Neural progenitor cell (in vitro differentiated cells): ENCODE measurements around the gene MED27. TPM values are rescaled to one million over a fixed set of nuclear protein-coding genes. Genes with fewer than 3 reads are reported as not detected.

ENCODE experiments used
- DNase-seq: peaks from one replicate; pipeline ENCODE4 v3.0.0-alpha.2; 2016; ENCODE audit warnings: low spot score
- H2AFZ ChIP-seq: fragments of 200-600 bp; sonication (generic); replicated peaks from 2 replicates; pipeline ENCODE4 v1.6.1; 2016; ENCODE audit warnings: antibody characterized with exemption
- H3F3A ChIP-seq: fragments of 200-600 bp; sonication (generic); 2 replicates; pipeline ENCODE4 v1.6.1; 2016; ENCODE audit warnings: antibody characterized with exemption, low read depth
- H3K27ac ChIP-seq: fragments of 200-600 bp; sonication (generic); 2 replicates; pipeline ENCODE4 v1.5.1; 2016; ENCODE audit warnings: mild to moderate bottlenecking
- H3K27me3 ChIP-seq: fragments of 200-600 bp; sonication (generic); 2 replicates; pipeline ENCODE4 v1.6.1; 2016; ENCODE audit warnings: mild to moderate bottlenecking, moderate library complexity
- H3K36me3 ChIP-seq: fragments of 200-600 bp; sonication (generic); 2 replicates; pipeline ENCODE4 v1.5.1; 2016
- H3K4me1 ChIP-seq: fragments of 200-600 bp; sonication (generic); 2 replicates; pipeline ENCODE4 v1.6.1; 2016; ENCODE audit warnings: mixed run types
- H3K4me2 ChIP-seq: fragments of 200-600 bp; sonication (generic); 2 replicates; pipeline ENCODE4 v1.6.1; 2016
- H3K4me3 ChIP-seq: fragments of 200-600 bp; sonication (generic); 2 replicates; pipeline ENCODE4 v1.5.1; 2016
- H3K79me2 ChIP-seq: fragments of 200-600 bp; sonication (generic); 2 replicates; pipeline ENCODE4 v1.6.1; 2016; ENCODE audit warnings: low read depth
- H3K9ac ChIP-seq: fragments of 200-600 bp; sonication (generic); 2 replicates; pipeline ENCODE4 v1.6.1; 2016
- H3K9me3 ChIP-seq: fragments of 200-600 bp; sonication (generic); 2 replicates; pipeline ENCODE4 v1.5.1; 2016; ENCODE audit warnings: low read depth
- H4K20me1 ChIP-seq: fragments of 200-600 bp; sonication (generic); 2 replicates; pipeline ENCODE4 v1.6.1; 2016; ENCODE audit warnings: low read depth
- H3K27ac Mint-ChIP-seq: 3 replicates; pipeline ENCODE4 v1.8.0; 2021; ENCODE audit warnings: mixed read lengths
- H3K27me3 Mint-ChIP-seq: 2 replicates; pipeline ENCODE4 v1.8.0; 2022; ENCODE audit warnings: low read depth, mild to moderate bottlenecking, inconsistent platforms, moderate library complexity, mixed read lengths; ENCODE audit not compliant: insufficient read depth
- H3K36me3 Mint-ChIP-seq: 3 replicates; pipeline ENCODE4 v1.8.0; 2021; ENCODE audit warnings: mixed read lengths
- H3K4me1 Mint-ChIP-seq: 3 replicates; pipeline ENCODE4 v1.8.0; 2021; ENCODE audit warnings: mixed read lengths
- H3K4me3 Mint-ChIP-seq: 3 replicates; pipeline ENCODE4 v1.8.0; 2021; ENCODE audit warnings: mild to moderate bottlenecking, moderate library complexity, mixed read lengths
- H3K9me3 Mint-ChIP-seq: 3 replicates; pipeline ENCODE4 v1.8.0; 2020; ENCODE audit warnings: mixed read lengths
- CTCF ChIP-seq: fragments of 200-600 bp; sonication (generic); IDR thresholded peaks from 2 replicates; pipeline ENCODE4 v1.5.1; 2017; ENCODE audit warnings: antibody characterized with exemption, mild to moderate bottlenecking
- EZH2 ChIP-seq: fragments of 200-600 bp; sonication (generic); IDR thresholded peaks from 2 replicates; pipeline ENCODE4 v1.6.1; 2017; ENCODE audit warnings: antibody characterized with exemption, mild to moderate bottlenecking, moderate library complexity
- EZH2phosphoT487 ChIP-seq: fragments of 200-600 bp; sonication (generic); IDR thresholded peaks from 2 replicates; pipeline ENCODE4 v1.6.1; 2017; ENCODE audit warnings: antibody characterized with exemption
- total RNA-seq: library from RNA; depleted of rRNA; stranded (reverse); fragments of >200 nt; gene quantifications from 2 replicates; pipeline ENCODE4 v1.2.3, GENCODE V29; 2015; ENCODE audit warnings: low replicate concordance

The MED27 gene
- total RNA-seq, 1 donor from 2014 or later, result 15.1 TPM

GRCh38 chr9:131997076-131997475 lies 82.6 kb downstream of the MED27 start:
- Histone ChIP-seq H3K4me1 (no peaks in the 10 kb centered on the region), H3K79me2 (no peaks in the 10 kb centered on the region), H3K9ac (no peak overlapping the region), H3K9me3 (no peaks in the 10 kb centered on the region), H3F3A (peaks cover 3% of the 10 kb centered on the region), H3K4me3 (no peak overlapping the region), H3K27ac (no peak overlapping the region), H2AFZ (no peak overlapping the region), H4K20me1 (peaks cover 14% of the 10 kb centered on the region), H3K27me3 (no peaks in the 10 kb centered on the region), H3K36me3 (no peaks in the 10 kb centered on the region), H3K4me2 (no peak overlapping the region)
- Mint-ChIP-seq H3K27me3 (no peaks in the 10 kb centered on the region), H3K4me1 (peaks cover 8% of the 10 kb centered on the region), H3K4me3 (no peak overlapping the region), H3K36me3 (peaks cover 13% of the 10 kb centered on the region), H3K9me3 (no peaks in the 10 kb centered on the region), H3K27ac (no peak overlapping the region)
- DNase-seq, result no peak
- TF ChIP-seq EZH2, result no peak
- no peak for TF ChIP-seq CTCF
- TF ChIP-seq EZH2phosphoT487, result no peak

- no peak overlapping the region for H3K27ac Mint-ChIP-seq
- TF ChIP-seq CTCF, result no peak
- TF ChIP-seq EZH2, result no peak
- no peak for TF ChIP-seq EZH2phosphoT487
- Histone ChIP-seq H3K9ac (no peak overlapping the region), H3K4me2 (no peak overlapping the region), H4K20me1 (peaks cover 8% of the 10 kb centered on the region), H3K36me3 (no peaks in the 10 kb centered on the region), H3K4me3 (no peak overlapping the region), H3K79me2 (no peaks in the 10 kb centered on the region), H3K4me1 (no peaks in the 10 kb centered on the region), H3K27ac (no peak overlapping the region), H3F3A (no peaks in the 10 kb centered on the region), H3K9me3 (no peaks in the 10 kb centered on the region), H2AFZ (no peak overlapping the region), H3K27me3 (no peaks in the 10 kb centered on the region)
- DNase-seq, result no peak
- H3K4me3 Mint-ChIP-seq, result no peak overlapping the region
- no peaks in the 10 kb centered on the region for H3K9me3 Mint-ChIP-seq
- no peaks in the 10 kb centered on the region for H3K27me3 Mint-ChIP-seq
- H3K36me3 Mint-ChIP-seq, result peaks cover 10% of the 10 kb centered on the region
- H3K4me1 Mint-ChIP-seq, result peaks cover 5% of the 10 kb centered on the region
Measured at GRCh38 chr9:131995382-131995781, 84.3 kb downstream of the MED27 start.

GRCh38 chr9:131994364-131995125 lies 85.1 kb downstream of the MED27 start:
- Histone ChIP-seq H3K27me3 (no peaks in the 10 kb centered on the region), H3K27ac (no peak overlapping the region), H2AFZ (no peak overlapping the region), H3K4me3 (no peak overlapping the region), H3K9me3 (no peaks in the 10 kb centered on the region), H3K79me2 (no peaks in the 10 kb centered on the region), H3K36me3 (no peaks in the 10 kb centered on the region), H3F3A (no peaks in the 10 kb centered on the region), H3K4me1 (no peaks in the 10 kb centered on the region), H3K9ac (no peak overlapping the region), H3K4me2 (no peak overlapping the region), H4K20me1 (peaks cover 8% of the 10 kb centered on the region)
- no peak overlapping the region for H3K4me3 Mint-ChIP-seq
- no peaks in the 10 kb centered on the region for H3K9me3 Mint-ChIP-seq
- no peaks in the 10 kb centered on the region for H3K27me3 Mint-ChIP-seq
- no peak overlapping the region for H3K27ac Mint-ChIP-seq
- no peak for DNase-seq
- no peak for TF ChIP-seq EZH2
- H3K36me3 Mint-ChIP-seq, result peaks cover 8% of the 10 kb centered on the region
- H3K4me1 Mint-ChIP-seq, result peaks cover 5% of the 10 kb centered on the region
